ENCODE measurements around the gene LRBA. TPM values are rescaled to one million over a fixed set of nuclear protein-coding genes. Genes with fewer than 3 reads are reported as not detected.

The LRBA gene
- polyA plus RNA-seq, 1 donor = 52.8 TPM

DNA sequence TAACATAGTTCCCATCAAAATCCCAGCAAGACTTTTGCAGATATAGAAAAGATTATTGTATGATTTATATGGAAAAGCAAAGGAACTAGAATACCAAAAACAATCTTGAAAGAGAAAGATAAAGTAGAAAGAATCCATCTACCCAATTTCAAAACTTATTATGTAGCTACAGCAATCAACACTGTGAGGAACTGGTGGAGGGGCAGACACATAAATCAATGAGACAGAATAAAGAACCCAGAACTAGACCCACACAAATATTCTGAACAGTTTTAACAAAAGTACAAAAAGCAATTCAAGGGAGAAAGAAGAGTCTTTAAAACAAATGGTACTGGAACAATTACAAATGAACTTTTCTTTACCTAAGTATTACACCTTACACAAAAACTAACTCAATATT, 67.0 kb downstream of the LRBA start:
- H3K4me1 ChIP-seq (ENCODE audit: control insufficient read depth, insufficient read depth, low read length) = no peaks in the 10 kb centered on the region
- DNase-seq = no peak

DNA sequence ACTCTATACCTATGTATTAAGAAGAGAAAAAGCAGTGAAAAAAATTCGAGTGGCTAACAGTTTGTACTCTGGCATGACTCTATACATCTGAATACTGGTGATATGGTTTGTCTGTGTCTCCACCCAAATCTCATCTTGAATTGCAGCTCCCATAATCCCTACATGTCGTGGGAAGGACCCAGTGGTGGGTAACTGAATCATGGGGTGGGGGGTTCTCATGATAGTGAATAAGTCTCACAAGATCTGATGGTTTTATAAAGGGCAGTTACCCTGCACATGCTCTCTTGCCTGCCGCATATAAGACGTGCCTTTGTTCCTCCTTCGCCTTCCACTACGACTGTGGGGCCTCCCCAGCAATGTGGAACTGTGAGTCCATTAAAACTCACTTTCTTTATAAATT, 70.4 kb downstream of the LRBA start:
- 100% methylated on average over 3 of the region's 6 CpGs for WGBS (ENCODE audit: insufficient coverage, low lambda C conversion rate)
- no peak for DNase-seq
- H3K9me3 ChIP-seq (ENCODE audit: control insufficient read depth, low read depth, low read length) = no peaks in the 10 kb centered on the region
- H3K27me3 ChIP-seq (ENCODE audit: control insufficient read depth, insufficient read depth, low read length) = no peaks in the 10 kb centered on the region
- no peak overlapping the region for H3K4me3 ChIP-seq (ENCODE audit: low read length)
- H3K36me3 ChIP-seq (ENCODE audit: control insufficient read depth, insufficient read depth, low read length) = no peaks in the 10 kb centered on the region
- H3K4me1 ChIP-seq (ENCODE audit: control insufficient read depth, insufficient read depth, low read length) = no peaks in the 10 kb centered on the region
- H3K27ac ChIP-seq (ENCODE audit: low read length) = no peak overlapping the region

More for the DNA sequence above, 67.0 kb downstream of the LRBA start:
- H3K36me3 ChIP-seq (ENCODE audit: control insufficient read depth, insufficient read depth, low read length) = no peaks in the 10 kb centered on the region
- H3K27me3 ChIP-seq (ENCODE audit: control insufficient read depth, insufficient read depth, low read length) = no peaks in the 10 kb centered on the region
- H3K27ac ChIP-seq (ENCODE audit: low read length) = no peak overlapping the region
- no peak overlapping the region for H3K4me3 ChIP-seq (ENCODE audit: low read length)
- peaks cover 2% of the 10 kb centered on the region for H3K9me3 ChIP-seq (ENCODE audit: control insufficient read depth, low read depth, low read length)

DNA sequence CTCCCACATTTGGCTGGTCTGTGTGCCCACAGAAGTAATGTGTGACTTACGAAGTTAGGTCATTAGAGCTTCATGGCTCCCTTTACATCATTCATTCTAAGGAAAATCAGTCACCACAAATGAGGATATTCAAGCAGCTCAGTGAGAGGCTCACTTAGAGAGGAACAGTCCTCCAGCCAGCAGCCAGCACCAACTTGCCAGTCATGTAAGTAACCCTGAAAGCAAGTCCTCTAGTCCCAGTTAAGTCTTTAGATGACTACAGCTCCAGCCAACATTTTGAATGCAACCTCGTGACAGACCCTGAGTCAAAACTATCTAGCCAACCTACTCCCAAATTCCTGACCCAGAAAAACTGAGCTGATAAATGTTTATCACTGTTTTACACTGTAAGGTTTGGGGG, 71.3 kb downstream of the LRBA start:
- Histone ChIP-seq H3K4me1 (ENCODE audit: control insufficient read depth, insufficient read depth, low read length) (no peaks in the 10 kb centered on the region), H3K27ac (ENCODE audit: low read length) (no peak overlapping the region), H3K36me3 (ENCODE audit: control insufficient read depth, insufficient read depth, low read length) (no peaks in the 10 kb centered on the region), H3K27me3 (ENCODE audit: control insufficient read depth, insufficient read depth, low read length) (no peaks in the 10 kb centered on the region), H3K4me3 (ENCODE audit: low read length) (no peak overlapping the region), H3K9me3 (ENCODE audit: control insufficient read depth, low read depth, low read length) (no peaks in the 10 kb centered on the region)
- no CpG with 5 or more reads among the region's 2 CpGs for WGBS (ENCODE audit: insufficient coverage, low lambda C conversion rate)
- no peak for DNase-seq

DNA sequence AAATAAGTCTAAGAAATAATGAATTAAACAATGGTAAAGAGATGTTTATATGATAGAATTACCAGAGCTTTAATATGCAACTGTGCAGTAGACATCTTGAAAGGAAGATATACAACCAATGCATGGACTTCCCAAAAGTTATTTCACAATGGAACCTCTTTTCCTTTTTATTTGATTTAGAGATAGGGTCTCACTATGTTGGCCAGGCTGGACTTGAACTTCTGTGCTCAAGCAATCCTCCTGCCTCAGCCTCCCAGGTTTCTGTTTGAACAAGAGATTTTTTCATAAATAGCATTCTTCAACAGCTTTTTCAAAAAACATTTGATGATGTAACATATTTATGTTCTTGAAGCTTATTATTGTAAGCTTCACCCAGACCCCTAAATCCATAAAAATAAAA, 72.0 kb downstream of the LRBA start:
- no peaks in the 10 kb centered on the region for H3K36me3 ChIP-seq (ENCODE audit: control insufficient read depth, insufficient read depth, low read length)
- H3K4me1 ChIP-seq (ENCODE audit: control insufficient read depth, insufficient read depth, low read length) = no peaks in the 10 kb centered on the region
- H3K27me3 ChIP-seq (ENCODE audit: control insufficient read depth, insufficient read depth, low read length) = no peaks in the 10 kb centered on the region
- H3K27ac ChIP-seq (ENCODE audit: low read length) = no peak overlapping the region
- no peaks in the 10 kb centered on the region for H3K9me3 ChIP-seq (ENCODE audit: control insufficient read depth, low read depth, low read length)
- DNase-seq = no peak
- H3K4me3 ChIP-seq (ENCODE audit: low read length) = no peak overlapping the region

DNA sequence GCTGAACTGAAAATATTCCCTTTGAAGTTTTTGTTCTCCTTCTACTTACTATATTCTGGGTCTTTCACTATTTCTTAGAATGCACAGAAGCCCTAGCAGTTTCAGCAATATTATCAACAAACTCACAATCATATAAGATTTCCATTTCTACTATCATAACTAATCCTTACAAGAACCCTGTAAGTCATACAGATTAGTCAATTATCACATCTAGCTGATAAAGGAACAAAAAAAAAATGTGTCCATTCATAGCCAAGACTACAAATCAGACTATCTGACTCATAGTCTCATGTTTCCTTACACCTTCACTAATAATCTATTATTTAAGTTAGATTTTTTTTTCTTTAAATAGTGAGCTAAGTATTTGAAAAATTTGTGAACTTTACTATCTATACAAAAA, 72.5 kb downstream of the LRBA start:
- H3K27ac ChIP-seq (ENCODE audit: low read length) = no peak overlapping the region
- no peak for DNase-seq
- no peaks in the 10 kb centered on the region for H3K9me3 ChIP-seq (ENCODE audit: control insufficient read depth, low read depth, low read length)
- H3K4me1 ChIP-seq (ENCODE audit: control insufficient read depth, insufficient read depth, low read length) = no peaks in the 10 kb centered on the region
- H3K36me3 ChIP-seq (ENCODE audit: control insufficient read depth, insufficient read depth, low read length) = no peaks in the 10 kb centered on the region
- H3K27me3 ChIP-seq (ENCODE audit: control insufficient read depth, insufficient read depth, low read length) = no peaks in the 10 kb centered on the region
- H3K4me3 ChIP-seq (ENCODE audit: low read length) = no peak overlapping the region

DNA sequence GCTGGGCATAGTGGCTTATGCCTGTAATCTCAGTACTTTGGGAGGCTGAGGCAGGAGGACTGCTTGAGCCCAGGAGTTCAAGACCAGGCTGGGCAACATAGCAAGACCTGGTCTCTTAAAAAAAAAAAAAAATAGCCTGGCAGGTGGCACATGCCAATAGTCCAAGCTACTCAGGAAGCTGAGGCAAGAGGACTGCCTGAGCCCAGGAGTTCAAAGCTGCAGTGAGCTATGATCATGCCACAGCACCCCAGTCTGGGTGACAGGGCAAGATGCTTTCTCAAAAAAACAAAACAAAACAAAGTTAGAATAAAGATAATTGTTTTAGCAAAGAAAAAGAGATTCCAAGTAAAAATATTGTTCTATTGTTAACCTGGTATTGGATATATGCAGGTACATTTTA, 75.0 kb downstream of the LRBA start:
- Histone ChIP-seq H3K9me3 (ENCODE audit: control insufficient read depth, low read depth, low read length) (no peaks in the 10 kb centered on the region), H3K27ac (ENCODE audit: low read length) (no peak overlapping the region), H3K4me3 (ENCODE audit: low read length) (no peak overlapping the region), H3K27me3 (ENCODE audit: control insufficient read depth, insufficient read depth, low read length) (no peaks in the 10 kb centered on the region), H3K4me1 (ENCODE audit: control insufficient read depth, insufficient read depth, low read length) (no peaks in the 10 kb centered on the region), H3K36me3 (ENCODE audit: control insufficient read depth, insufficient read depth, low read length) (no peaks in the 10 kb centered on the region)
- no peak for DNase-seq

DNA sequence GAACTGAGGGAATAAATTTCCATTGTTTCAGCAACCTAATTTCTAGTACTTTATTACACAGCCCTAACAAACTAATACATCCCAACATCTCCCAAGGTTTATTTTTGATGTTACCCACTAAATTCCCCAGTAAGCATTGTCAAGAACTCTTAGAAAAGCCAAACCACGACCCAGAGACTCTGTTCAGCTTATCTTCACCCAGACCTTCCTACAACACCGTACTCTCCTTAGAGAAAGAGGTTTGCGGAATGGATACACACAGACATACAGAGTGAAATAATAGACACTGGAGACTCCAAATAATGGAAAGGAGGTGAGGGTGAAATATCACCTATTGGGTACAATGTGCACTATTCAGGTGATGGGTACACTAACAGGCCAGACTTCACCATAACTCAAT, 75.6 kb downstream of the LRBA start:
- no peak for DNase-seq
- no CpG with 5 or more reads among the region's 3 CpGs for WGBS (ENCODE audit: insufficient coverage, low lambda C conversion rate)
- H3K4me3 ChIP-seq (ENCODE audit: low read length) = no peak overlapping the region
- H3K9me3 ChIP-seq (ENCODE audit: control insufficient read depth, low read depth, low read length) = no peaks in the 10 kb centered on the region
- H3K4me1 ChIP-seq (ENCODE audit: control insufficient read depth, insufficient read depth, low read length) = no peaks in the 10 kb centered on the region
- no peaks in the 10 kb centered on the region for H3K36me3 ChIP-seq (ENCODE audit: control insufficient read depth, insufficient read depth, low read length)
- no peaks in the 10 kb centered on the region for H3K27me3 ChIP-seq (ENCODE audit: control insufficient read depth, insufficient read depth, low read length)
- no peak overlapping the region for H3K27ac ChIP-seq (ENCODE audit: low read length)

DNA sequence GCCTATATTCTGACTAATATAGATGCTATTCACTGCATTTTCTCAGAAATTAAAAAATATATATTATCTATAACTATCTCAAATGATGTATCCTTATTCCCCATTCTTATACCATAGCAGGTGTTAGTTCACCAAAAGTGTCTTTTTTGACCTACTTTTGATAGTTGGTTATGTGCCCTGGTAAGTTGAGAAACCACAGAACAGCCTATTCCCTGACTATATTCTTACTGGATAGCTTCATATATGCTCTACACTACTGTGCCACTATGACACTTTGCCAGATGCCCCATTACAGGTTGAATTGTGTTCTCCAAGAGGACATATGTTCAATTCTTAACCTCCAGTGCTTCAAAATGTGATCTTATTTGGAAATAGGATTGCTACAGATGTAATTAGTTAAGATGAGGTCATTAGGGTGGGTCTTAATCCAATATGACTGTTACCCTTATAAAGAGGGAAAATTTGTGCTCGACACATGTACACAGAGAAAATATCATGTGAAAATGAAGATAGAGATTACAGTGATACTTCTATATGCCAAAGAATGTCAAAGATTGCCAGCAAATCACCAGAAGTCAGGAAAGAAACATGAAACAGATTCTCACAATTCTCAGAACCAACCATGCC, 76.1 kb downstream of the LRBA start:
- no peaks in the 10 kb centered on the region for H3K4me1 ChIP-seq (ENCODE audit: control insufficient read depth, insufficient read depth, low read length)
- no peak for DNase-seq
- H3K27ac ChIP-seq (ENCODE audit: low read length) = no peak overlapping the region
- H3K27me3 ChIP-seq (ENCODE audit: control insufficient read depth, insufficient read depth, low read length) = no peaks in the 10 kb centered on the region
- H3K36me3 ChIP-seq (ENCODE audit: control insufficient read depth, insufficient read depth, low read length) = no peaks in the 10 kb centered on the region
- WGBS (ENCODE audit: insufficient coverage, low lambda C conversion rate) = 83% methylated on average over 1 of the region's 1 CpG
- no peaks in the 10 kb centered on the region for H3K9me3 ChIP-seq (ENCODE audit: control insufficient read depth, low read depth, low read length)
- no peak overlapping the region for H3K4me3 ChIP-seq (ENCODE audit: low read length)

DNA sequence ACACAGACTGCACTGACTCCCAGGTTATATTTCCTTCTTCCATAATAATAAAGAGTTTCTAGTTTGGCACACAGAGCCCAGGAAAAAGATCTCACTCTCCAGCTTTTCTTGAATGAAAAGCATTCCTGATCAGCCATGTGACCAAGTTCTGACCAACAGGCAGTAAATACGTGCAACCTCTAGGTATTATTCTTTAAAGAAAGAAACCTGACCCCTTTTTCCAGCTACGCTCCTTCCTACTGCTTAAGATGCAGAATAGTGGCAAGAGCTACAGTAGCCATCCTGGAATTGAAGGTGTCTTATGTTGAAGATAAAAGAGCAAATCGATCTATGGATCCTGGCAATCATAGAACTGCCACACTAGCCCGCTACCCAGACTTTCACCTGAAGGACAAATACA, 76.7 kb downstream of the LRBA start:
- no CpG with 5 or more reads among the region's 4 CpGs for WGBS (ENCODE audit: insufficient coverage, low lambda C conversion rate)
- Histone ChIP-seq H3K9me3 (ENCODE audit: control insufficient read depth, low read depth, low read length) (no peaks in the 10 kb centered on the region), H3K27ac (ENCODE audit: low read length) (no peak overlapping the region), H3K4me1 (ENCODE audit: control insufficient read depth, insufficient read depth, low read length) (no peaks in the 10 kb centered on the region), H3K4me3 (ENCODE audit: low read length) (no peak overlapping the region), H3K27me3 (ENCODE audit: control insufficient read depth, insufficient read depth, low read length) (no peaks in the 10 kb centered on the region), H3K36me3 (ENCODE audit: control insufficient read depth, insufficient read depth, low read length) (no peaks in the 10 kb centered on the region)
- no peak for DNase-seq

DNA sequence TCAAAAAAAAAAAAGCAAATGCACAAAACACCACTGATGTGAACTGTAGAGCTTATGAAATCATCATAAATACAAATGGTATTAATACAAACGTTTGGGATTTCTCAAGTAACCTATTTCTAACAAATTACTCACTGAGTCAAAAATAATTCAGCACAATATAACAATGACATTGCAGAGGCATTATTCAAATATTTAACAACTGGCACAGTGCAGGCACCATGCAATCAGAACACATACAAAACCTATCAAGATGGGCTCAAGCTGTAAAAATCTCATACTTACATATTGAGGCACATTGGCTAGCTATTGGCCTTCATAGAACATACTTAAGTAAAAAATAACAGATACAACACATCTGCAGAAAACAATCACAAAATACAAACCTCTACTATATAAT, 81.1 kb downstream of the LRBA start:
- no peaks in the 10 kb centered on the region for H3K36me3 ChIP-seq (ENCODE audit: control insufficient read depth, insufficient read depth, low read length)
- H3K27ac ChIP-seq (ENCODE audit: low read length) = no peak overlapping the region
- H3K4me3 ChIP-seq (ENCODE audit: low read length) = no peak overlapping the region
- H3K9me3 ChIP-seq (ENCODE audit: control insufficient read depth, low read depth, low read length) = no peaks in the 10 kb centered on the region
- H3K27me3 ChIP-seq (ENCODE audit: control insufficient read depth, insufficient read depth, low read length) = no peaks in the 10 kb centered on the region
- H3K4me1 ChIP-seq (ENCODE audit: control insufficient read depth, insufficient read depth, low read length) = no peaks in the 10 kb centered on the region
- no peak for DNase-seq
- 60% methylated on average over 1 of the region's 1 CpG for WGBS (ENCODE audit: insufficient coverage, low lambda C conversion rate)

DNA sequence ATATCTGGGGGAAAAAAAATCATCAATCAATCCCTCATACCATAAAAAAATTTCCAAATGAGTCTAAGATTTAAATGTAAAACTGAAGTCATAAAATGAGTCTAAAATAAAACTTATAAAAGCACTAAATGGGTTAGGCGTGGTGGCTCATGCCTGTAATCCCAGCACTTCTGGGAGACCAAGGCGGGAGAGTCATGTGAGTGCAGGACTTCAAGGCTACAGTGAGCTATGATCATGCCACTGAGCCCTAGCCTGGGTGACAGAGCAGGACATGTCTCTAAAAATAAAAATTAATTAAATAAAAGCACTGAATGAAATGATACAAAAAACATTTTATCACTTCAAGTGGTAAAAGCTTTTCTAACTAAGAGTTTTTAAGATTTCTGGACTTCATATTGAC, 83.3 kb downstream of the LRBA start:
- Histone ChIP-seq H3K27ac (ENCODE audit: low read length) (no peak overlapping the region), H3K4me1 (ENCODE audit: control insufficient read depth, insufficient read depth, low read length) (no peaks in the 10 kb centered on the region), H3K27me3 (ENCODE audit: control insufficient read depth, insufficient read depth, low read length) (no peaks in the 10 kb centered on the region), H3K4me3 (ENCODE audit: low read length) (no peak overlapping the region), H3K9me3 (ENCODE audit: control insufficient read depth, low read depth, low read length) (no peaks in the 10 kb centered on the region), H3K36me3 (ENCODE audit: control insufficient read depth, insufficient read depth, low read length) (peaks cover 2% of the 10 kb centered on the region)
- no peak for DNase-seq
- no CpG with 5 or more reads among the region's 2 CpGs for WGBS (ENCODE audit: insufficient coverage, low lambda C conversion rate)

All from large intestine (tissue), 3 donors.